Right kidney (tissue), 9 donors: ENCODE data around the gene ASRGL1.
"Not testable (repeated sequence)": the region's sequence is repeated elsewhere in the genome, so short reads cannot be mapped to it uniquely, and the experiment has no call there.

Experiments
- DNase-seq: peaks from one replicate; pipeline ENCODE4 v3.0.0-alpha.2; 2016
- long read RNA-seq, 8 donors: transcript quantifications; one replicate each; lab custom pipeline, GENCODE V29; 2026

The ASRGL1 gene
- long read RNA-seq, donor 1, transcript ASRGL1-201 (7 exons, 2,182 nt): major isoform, 18 of 41 reads
- long read RNA-seq, donor 1, partial matches to known transcripts: 12 of 41 reads
- long read RNA-seq, donor 1, other reads (novel, unspliced or antisense): 0 of 41 reads
- long read RNA-seq, donor 2, transcript ASRGL1-201 (7 exons, 2,182 nt): major isoform, 7 of 20 reads
- long read RNA-seq, donor 2, partial matches to known transcripts: 7 of 20 reads
- long read RNA-seq, donor 2, other reads (novel, unspliced or antisense): 0 of 20 reads
- long read RNA-seq, donor 3, transcript ASRGL1-201 (7 exons, 2,182 nt): major isoform, 9 of 12 reads
- long read RNA-seq, donor 3, partial matches to known transcripts: 0 of 12 reads
- long read RNA-seq, donor 3, other reads (novel, unspliced or antisense): 0 of 12 reads
- long read RNA-seq, donor 4, transcript ASRGL1-201 (7 exons, 2,182 nt): major isoform, 9 of 15 reads
- long read RNA-seq, donor 4, partial matches to known transcripts: 0 of 15 reads
- long read RNA-seq, donor 4, other reads (novel, unspliced or antisense): 0 of 15 reads
- long read RNA-seq, donor 5, transcript ASRGL1-201 (7 exons, 2,182 nt): major isoform, 6 of 11 reads
- long read RNA-seq, donor 5, partial matches to known transcripts: 0 of 11 reads
- long read RNA-seq, donor 5, other reads (novel, unspliced or antisense): 0 of 11 reads
- long read RNA-seq, donor 6, transcript ASRGL1-210 (4 exons, 639 nt): minor isoform, 5 of 57 reads
- long read RNA-seq, donor 6, transcript ASRGL1-204 (2 exons, 642 nt): minor isoform, 6 of 57 reads
- long read RNA-seq, donor 6, transcript ASRGL1-201 (7 exons, 2,182 nt): major isoform, 21 of 57 reads
- long read RNA-seq, donor 6, partial matches to known transcripts: 22 of 57 reads
- long read RNA-seq, donor 6, other reads (novel, unspliced or antisense): 0 of 57 reads
- long read RNA-seq, donor 7, transcript ASRGL1-201 (7 exons, 2,182 nt): major isoform, 19 of 30 reads
- long read RNA-seq, donor 7, transcript ASRGL1-210 (4 exons, 639 nt): minor isoform, 5 of 30 reads
- long read RNA-seq, donor 7, partial matches to known transcripts: 0 of 30 reads
- long read RNA-seq, donor 7, other reads (novel, unspliced or antisense): 0 of 30 reads
- long read RNA-seq, donor 8, transcript ASRGL1-201 (7 exons, 2,182 nt): major isoform, 20 of 39 reads
- long read RNA-seq, donor 8, transcript ASRGL1-210 (4 exons, 639 nt): minor isoform, 5 of 39 reads
- long read RNA-seq, donor 8, partial matches to known transcripts: 7 of 39 reads
- long read RNA-seq, donor 8, other reads (novel, unspliced or antisense): 0 of 39 reads

DNA sequence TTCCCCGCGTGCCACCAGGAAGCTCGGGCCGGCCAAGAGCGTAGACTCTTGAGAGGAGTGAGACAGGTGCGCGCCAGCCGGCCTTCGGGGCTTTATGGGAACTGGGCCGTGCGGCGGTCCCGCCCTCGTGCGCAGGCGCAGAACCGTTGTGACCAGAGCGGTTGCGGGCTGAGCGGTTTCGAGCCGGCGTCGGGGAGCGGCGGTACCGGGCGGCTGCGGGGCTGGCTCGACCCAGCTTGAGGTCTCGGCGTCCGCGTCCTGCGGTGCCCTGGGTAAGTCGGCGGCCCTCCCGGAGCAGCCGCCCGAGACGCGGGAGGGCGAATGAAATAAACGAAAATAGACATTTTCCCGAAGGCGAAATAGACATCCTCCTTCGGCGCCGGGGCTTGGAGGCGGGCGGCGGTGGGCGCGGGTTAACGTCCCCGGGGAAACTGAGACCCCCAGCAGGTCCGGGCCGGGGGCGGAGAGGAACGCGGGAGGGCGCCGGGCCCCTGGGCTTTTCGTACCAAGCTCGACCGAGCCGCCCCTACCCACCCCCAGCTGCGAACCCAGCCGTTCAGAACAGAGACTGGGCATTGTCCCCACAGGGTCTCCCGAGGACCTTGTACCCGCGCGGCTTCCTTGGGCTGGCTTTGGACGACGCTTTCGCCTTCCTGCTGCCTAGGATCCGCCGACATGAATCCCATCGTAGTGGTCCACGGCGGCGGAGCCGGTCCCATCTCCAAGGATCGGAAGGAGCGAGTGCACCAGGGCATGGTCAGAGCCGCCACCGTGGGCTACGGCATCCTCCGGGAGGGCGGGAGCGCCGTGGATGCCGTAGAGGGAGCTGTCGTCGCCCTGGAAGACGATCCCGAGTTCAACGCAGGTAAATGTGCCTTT, at the start of gene ASRGL1:
Gene ASRGL1, plus strand, starts transcription at position 146 of the 879 bp plus-strand sequence. Its CDS starts 530 bp downstream, at position 676.
- DNase-seq: peak; percentile 84

DNA sequence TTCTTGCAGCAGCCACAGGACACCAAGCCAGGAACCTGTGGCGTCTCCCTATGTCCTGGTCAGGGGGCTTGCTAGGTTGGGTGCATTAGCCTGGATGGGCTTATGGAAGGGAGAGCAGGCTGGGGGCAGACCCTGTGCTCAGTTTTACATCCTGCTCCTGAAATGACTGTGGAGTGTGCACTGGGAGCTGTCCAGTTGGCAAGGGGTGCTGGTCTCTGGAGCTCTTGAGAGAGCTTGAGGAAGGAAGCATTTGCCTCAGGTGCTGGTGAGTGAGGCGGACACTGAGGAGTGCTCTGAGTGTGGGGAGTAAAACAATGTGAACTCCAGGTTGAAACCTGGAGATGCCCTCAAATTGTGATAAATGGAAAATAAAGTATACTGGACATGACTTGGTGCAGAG, 41.7 kb upstream of the ASRGL1 start:
- peak; percentile 13 for DNase-seq

DNA sequence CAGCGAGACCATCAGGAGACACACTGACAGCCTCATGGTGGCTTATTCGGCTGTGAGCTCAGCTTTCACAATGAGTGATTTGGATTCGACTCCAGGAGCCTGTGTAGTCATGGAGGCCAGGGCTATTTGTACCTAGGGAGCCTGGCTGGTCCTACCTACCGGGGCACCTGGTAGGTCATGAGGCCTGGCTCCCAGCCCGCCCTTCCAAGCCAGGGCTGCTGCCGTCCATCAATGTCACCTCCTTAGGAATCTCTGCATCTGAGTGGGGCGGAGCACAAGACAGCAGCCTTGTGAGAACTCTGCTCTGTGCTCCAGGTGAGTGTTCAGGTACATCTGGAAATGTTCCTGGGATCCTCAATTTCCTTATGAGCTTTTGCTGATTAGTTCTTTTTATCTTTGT, 38.3 kb upstream of the ASRGL1 start, which contains the start of gene SCGB1D4:
Gene SCGB1D4, minus strand, starts transcription at position 101 of the 400 bp plus-strand sequence. Its CDS starts 65 bp downstream, at position 36.
- no peak for DNase-seq

- no peak for DNase-seq
These were observed 31.0 kb upstream of the ASRGL1 start for GRCh38 chr11:62306227-62306626.

- no peak for DNase-seq
These were observed 29.3 kb upstream of the ASRGL1 start for GRCh38 chr11:62307950-62308349.

DNA sequence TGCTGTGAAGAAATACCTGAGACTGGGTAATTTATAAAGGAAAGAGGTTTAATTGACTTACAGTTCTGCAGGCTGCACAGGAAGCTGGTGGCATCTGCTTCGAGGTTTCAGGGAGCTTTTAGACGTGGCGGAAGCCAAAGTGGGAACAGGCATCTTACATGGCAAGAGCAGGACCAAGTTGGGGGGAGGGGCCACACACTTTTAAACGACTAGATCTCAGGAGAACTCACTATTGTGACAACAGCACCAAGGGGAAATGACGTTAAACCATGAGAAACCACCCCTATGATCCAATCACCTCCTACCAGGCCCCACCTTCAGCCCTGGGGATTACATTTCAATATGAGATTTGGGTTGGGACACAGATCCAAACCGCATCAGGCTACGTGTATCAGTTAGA, 27.3 kb upstream of the ASRGL1 start:
- no peak for DNase-seq

DNA sequence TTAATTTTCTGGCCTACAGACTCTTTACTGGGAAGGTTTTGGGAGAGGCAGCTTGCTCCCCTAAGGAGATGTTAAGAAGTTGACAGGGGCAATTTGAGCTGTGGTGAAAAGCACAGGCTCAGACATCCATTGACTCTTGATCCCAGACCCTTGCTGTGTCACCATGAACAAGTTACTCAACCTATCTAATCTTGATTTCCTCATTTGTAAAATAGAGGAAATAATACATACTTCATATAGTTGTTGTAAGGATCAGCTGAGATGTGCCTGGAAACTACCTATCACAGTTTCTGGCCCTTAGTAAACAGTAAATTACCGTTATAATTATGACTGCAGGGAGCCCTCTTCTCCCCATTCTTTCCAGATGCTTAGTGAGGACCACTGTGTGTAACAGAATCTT, 21.8 kb upstream of the ASRGL1 start:
- DNase-seq: no peak

DNA sequence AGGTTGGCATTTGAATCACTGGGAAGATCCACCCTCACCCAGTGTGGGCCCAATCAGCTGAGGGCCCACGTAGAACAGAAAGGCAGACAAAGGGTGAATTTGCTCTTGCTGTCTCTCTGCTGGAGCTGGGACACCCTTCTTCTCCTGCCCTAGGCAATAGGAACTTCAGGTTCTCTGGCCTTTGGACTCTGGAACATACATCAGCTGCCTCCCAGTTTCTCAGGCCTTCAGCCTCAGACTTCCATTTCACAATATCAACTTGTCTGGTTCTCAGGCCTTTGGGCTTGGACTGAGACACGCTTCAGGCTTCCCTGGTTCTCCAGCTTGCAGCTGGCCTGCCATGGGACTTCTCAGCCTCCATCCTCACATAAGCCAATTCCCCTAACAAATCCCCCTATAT, 14.7 kb upstream of the ASRGL1 start:
- no peak for DNase-seq

- DNase-seq: no peak
These were observed 12.3 kb upstream of the ASRGL1 start for GRCh38 chr11:62324731-62325556.

GRCh38 chr11:62325781-62326180, 11.5 kb upstream of the ASRGL1 start:
- peak; percentile 28 for DNase-seq

DNA sequence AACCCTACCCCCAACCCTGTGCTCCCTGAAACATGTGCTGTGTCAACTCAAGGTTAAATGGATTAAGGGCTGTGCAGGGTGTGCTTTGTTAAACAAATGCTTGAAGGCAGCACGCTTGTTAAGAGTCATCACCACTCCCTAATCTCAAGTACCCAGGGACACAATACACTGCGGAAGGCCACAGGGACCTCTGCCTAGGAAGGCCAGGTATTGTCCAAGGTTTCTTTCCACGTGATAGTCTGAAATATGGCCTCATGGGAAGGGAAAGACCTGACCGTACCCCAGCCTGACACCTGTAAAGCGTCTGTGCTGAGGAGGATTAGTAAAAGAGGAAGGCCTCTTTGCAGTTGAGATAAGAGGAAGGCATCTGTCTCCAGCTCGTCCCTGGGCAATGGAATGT, 10.5 kb upstream of the ASRGL1 start:
- DNase-seq: not testable (repeated sequence)

DNA sequence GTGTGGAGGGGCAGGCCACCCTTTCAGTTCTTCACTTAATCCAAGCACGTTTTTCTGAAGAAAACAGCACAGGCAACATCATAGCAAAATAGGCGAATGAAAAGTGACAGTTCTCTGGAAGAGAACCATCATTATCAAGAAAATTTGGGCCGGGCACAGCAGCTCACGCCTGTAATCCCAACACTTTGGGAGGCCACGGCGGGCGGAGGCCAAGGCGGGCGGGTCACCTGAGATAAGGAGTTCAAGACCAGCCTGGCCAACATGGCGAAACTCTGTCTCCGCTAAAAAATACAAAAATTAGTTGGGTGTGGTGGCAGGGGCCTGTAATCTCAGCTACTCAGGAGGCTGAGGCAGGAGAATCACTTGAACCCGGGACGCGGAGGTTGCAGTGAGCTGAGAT, 9.7 kb upstream of the ASRGL1 start:
- DNase-seq: not testable (repeated sequence)

- not testable (repeated sequence) for DNase-seq
These were observed 6.0 kb upstream of the ASRGL1 start for GRCh38 chr11:62331264-62331663.

GRCh38 chr11:62333768-62334167, 3.5 kb upstream of the ASRGL1 start:
- no peak for DNase-seq

DNA sequence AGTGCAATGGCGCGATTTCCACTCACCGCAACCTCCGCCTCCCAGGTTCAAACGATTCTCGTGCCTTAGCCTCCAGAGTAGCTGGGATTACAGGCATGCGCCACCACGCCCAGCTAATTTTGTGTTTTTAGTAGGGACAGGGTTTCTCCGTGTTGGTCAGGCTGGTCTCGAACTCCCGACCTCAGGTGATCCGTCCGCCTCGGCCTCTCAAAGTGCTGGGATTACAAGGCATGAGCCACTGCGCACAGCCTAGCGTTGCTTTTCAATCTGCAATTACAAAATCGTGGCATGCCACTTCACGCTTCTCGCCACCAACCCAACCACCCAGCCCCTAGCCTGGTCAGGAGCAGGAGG, 322 bp upstream of the ASRGL1 start:
- not testable (repeated sequence) for DNase-seq

DNA sequence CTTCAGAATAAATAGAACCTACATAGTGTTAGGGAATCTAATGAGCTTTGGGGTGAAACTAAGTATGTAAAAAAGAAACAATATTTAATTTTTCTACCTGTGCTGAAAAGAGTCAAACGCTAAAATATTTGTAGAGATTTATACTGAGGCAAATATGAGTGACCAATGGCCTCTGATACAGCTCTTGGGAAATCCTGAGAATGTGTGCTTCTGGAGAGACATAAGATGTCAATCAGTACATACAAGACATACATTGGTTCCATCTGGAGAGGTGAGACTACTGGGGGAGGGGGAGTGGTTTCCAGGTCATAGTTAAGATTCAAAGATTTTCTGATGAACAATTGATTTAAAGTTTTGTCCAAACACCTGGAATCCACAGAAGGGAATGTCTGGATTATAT, 970 bp downstream of the ASRGL1 start:
- DNase-seq: no peak

DNA sequence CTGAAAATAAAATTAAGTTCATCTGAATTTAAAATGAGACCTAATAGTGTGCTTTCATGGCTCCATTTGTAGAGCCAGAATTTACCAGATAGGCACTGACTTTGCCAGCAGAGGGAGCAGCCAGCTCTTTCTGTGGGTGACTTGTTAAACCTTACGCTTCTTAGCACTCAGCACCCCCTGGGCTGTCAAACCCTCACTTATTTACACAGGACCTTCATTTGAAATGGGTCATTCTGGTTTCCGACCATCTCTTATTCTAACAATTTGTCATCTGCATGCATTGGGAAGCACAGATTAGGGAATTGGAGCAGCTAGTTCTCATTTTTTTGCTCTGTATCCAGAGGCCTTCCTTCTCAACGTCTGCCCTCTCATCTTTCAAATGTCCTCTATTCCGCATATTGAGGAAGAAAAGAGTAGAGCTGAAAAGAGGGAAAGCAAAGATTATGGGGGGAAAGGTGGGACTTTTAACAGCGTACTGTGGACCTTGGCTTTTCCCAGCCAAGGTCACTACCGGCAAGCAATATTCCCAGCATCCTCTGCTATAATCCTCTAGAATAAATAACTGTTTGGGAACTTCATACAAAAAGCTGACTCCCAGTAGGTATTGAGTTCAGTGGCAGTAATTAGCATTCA, 3.1 kb downstream of the ASRGL1 start:
- peak; percentile 29 for DNase-seq

- no peak for DNase-seq
These were observed 4.3 kb downstream of the ASRGL1 start for GRCh38 chr11:62341588-62341987.

- not testable (repeated sequence) for DNase-seq
These were observed 6.5 kb downstream of the ASRGL1 start for GRCh38 chr11:62343646-62344190.

- no peak for DNase-seq
These were observed 7.0 kb downstream of the ASRGL1 start for GRCh38 chr11:62344210-62344609.
